ENCODE results near the gene GSS.
"Not testable (repeated sequence)": the region's sequence is repeated elsewhere in the genome, so short reads cannot be mapped to it uniquely, and the experiment has no call there.

GSS gene

DNA sequence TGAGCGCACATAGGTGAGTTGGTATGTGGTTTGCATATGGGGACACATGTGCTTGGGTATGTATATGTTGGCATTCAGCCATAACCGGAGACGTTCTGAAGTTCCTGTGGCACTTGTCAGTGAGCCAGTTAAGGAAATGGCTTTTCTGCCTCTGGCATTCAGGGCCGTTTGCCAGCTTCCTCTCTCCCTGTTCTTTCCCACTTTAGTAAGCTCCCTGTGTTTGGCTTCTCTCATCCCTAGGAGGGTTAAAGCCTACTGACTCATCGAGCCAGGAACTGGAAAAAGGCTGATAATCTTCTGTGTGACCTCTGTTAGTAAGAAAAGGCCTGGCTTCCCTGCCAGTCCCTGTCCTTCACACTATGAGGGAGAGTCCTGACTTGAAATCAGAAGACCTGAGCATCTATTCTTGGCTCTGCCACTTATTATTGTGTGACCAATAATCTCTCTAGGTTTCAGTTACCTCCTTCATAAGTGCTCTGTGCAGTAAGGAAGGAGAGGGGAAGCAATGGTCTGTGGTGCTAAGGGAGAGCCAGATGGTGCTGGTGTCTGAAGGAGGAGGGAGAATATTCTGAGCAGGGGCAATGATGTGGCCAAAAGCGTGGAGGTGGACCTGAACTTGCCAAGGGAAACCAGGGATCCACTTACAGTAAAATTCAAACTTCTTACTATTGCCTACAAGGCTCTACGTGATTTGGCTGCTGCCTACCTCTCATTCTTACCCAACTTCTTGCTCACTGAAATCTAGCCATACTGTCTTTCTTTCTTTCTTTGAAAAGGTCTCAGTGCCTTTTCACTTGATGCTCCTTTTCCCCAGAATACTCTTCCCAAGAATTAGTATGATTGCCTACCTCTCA, 47.8 kb downstream of the GSS start:
- no peak for DNase-seq (ENCODE audit: low read depth)

DNA sequence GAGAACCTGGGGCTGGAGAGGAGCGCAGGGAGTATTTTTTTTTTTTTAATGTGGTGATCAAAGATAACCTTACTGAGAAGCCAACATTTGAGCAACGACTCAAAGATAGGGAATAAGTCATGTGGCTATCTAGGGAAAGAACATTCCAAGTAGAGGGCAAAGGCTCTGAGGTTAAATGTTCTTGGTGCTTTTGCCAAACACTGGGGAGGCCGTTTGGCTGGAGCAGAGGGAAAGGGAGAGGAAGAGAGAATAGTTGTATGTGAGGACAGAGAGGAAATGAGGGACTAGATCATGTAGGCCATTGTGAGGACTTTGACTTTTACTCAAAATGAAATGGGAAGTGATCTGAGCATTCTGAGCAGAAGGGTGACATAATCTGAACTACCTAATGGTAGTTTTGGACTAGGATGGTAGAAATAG, 51.4 kb downstream of the GSS start:
- no peak for DNase-seq (ENCODE audit: low read depth)

DNA sequence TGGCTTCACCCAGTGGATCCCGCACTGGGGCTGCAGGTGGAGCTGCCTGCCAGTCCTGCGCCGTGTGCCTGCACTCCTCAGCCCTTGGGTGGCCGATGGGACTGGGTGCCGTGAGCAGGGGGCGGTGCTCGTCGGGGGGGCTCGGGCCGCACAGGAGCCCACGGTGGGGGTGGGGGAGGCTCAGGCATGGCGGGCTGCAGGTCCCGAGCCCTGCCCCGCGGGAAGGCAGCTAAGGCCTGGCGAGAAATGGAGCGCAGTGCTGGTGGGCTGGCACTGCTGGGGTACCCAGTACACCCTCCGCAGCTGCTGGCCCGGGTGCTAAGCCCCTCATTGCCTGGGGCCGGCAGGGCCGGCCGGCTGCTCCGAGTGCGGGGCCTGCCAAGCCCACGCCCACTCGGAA, 56.9 kb downstream of the GSS start:
- DNase-seq (ENCODE audit: low read depth) = not testable (repeated sequence)

- DNase-seq (ENCODE audit: low read depth) = not testable (repeated sequence)
These were observed 57.5 kb downstream of the GSS start for GRCh38 chr20:34898129-34898528.

DNA sequence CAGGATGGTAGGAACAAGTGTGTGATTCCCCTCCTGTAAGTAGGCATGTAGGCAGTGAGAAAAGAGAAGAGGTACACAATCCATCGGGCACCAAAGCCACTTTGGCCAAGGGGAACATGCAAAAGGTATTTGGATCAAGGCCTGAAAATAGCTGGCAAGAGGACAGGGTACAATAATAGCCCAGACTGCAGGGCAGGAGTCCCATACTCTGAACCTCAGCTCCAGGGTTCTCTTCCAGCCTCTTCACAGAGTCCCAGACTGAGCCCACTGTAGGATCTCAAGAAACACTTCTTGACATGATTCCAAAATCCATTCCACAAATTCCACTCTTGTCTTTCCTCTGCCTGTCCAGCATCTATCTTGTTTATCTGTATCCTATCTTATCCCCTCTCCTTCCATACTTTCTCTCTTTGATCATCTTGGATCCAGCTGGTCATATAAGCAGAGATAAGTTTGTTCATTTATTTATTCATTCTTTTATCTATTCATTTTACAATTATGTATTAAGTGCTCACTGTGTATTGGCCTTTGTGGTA, 59.5 kb downstream of the GSS start:
- DNase-seq (ENCODE audit: low read depth) = no peak

DNA sequence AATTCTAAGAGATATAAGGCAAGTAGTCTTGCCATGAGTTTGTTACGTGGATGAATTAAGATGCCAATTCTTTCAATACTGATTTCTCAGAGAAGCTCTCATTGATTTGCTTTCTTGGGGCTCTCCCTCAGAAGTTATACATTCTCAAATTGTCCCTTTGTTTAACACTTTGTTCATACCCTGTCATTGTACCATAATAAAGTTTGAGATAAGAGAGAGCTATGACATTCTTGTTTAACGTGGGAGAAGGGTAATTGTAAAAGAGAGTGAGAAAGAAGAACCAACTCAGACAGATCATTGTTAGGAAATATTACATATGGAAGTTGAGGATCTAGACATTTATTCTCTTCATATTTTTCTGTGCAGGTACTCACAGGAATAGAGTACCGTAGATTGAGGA, 60.1 kb downstream of the GSS start:
- no peak for DNase-seq (ENCODE audit: low read depth)

DNA sequence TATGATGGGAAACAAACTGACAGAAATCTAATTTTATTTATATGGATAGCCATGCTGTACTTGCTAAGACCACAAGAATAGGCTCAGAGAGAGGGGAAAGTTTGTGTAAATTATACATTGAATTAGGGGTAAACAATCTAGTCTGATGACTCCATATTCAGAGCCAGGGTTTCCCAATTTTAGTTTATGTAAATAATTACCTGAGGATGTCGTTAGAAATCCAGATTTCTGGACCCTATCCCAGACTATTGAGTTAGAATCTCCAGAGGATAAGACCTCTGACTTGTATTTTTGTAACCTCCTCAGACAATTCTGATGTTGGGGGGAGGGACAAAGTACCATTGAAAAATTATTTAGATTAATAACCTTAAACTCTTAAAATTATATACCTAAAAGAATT, 60.9 kb downstream of the GSS start:
- no peak for DNase-seq (ENCODE audit: low read depth)

GRCh38 chr20:34892671-34893070, 62.9 kb downstream of the GSS start:
- DNase-seq (ENCODE audit: low read depth) = no peak

GRCh38 chr20:34891166-34892062, 64.2 kb downstream of the GSS start:
- DNase-seq (ENCODE audit: low read depth) = no peak

- DNase-seq (ENCODE audit: low read depth) = no peak
These were observed 67.1 kb downstream of the GSS start for GRCh38 chr20:34888468-34888867.

DNA sequence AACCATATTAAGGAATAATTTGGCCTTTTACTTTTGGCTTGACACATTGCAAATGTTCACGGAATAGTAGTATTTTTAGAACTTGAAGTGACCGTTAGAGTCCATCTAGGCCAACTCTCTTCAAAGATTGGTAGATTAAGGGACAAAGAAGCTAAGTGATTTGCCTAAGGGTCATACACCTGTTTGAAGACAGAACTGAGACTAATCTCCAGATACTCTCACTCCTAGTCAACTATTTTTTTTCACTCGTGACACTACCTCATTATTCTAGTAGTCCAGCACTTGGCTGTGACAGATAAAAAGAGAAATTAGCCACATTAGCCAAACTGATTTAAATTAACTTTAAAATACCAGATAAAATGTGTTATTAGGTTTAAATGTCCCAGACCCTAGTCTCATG, 68.6 kb downstream of the GSS start:
- DNase-seq (ENCODE audit: low read depth) = no peak

GRCh38 chr20:34886122-34886521, 69.5 kb downstream of the GSS start:
- no peak for DNase-seq (ENCODE audit: low read depth)

GRCh38 chr20:34884260-34884659, 71.3 kb downstream of the GSS start:
- DNase-seq (ENCODE audit: low read depth) = no peak

DNA sequence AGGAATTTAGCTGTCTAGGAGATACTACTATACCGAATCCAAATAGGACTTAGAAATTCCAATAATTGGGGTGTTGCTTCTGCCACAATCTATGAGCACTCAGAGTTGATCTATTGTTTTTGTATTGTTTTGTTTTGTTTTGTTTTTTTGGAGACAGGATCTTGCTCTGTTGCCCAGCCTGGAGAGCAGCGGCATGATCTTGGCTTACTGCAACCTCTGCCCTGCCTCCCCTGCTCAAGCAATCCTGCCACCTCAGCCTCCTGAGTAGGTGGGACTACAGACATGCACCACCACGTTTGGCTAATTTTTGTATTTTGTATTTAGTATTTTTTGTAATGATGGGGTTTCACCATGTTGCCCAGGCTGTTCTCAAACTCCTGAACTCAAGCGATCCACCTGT, 71.8 kb downstream of the GSS start:
- DNase-seq (ENCODE audit: low read depth) = no peak

DNA sequence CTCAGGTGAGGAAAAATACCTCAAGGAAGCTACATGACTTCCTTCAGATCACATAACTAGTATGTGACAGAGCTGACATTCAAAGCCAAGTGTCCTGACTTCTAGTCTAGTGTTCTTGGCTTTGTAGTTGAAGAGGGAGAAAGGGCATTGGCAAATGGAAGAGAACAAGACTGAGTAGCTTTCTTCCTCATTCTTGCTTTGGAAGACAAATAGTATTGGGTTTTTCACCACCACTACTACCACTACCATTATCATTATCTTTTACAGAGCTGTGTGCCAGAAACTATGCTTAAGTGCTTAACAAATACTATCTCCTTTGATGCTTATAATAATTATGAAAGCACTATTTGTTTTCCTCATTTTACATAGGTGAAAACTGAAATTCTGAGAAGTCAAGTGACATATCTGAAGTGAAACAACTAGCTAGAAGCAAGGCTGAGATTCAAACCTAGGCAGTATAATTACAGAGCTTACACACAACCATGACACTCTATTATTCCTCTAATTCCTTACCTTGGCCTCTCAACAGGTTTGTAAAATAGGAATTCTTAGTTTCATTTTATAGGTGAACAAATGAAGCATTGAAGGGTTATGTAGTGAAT, 72.4 kb downstream of the GSS start:
- DNase-seq (ENCODE audit: low read depth) = no peak

DNA sequence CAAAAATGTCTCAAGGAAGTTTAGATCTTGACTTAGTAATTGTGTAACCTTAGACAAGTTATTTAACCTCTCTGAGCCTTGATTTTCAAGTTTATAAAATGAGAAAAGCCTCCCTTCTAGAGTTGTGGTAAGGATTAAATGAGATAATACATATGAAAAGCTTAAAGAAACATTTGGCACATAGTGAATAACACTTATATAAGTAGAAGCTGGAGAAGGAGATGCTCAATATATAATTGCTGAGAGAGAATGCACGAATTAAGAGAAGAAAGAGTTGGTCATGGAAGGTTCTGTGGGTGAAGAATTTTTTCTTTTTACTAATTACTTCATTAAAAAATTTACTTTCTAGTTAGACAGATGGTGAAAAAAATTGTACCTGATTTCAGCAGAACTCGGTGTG, 73.9 kb downstream of the GSS start:
- DNase-seq (ENCODE audit: low read depth) = no peak

DNA sequence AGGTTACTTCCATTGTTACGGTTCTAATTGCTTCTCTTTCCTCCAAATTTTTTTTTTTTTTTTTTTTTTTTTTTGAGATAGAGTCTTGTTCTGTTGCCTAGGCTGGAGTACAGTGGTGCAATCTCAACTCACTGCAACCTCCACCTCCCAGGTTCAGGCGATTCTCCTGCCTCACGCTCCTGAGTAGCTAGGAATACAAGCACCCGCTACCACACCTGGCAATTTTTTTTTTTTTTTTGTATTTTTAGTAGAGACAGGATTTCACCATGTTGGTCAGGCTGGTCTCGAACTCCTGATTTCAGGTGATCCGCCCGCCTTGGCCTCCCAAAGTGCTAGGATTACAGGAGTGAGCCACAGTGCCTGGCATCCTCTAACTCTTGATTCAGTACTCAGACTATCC, 74.6 kb downstream of the GSS start:
- not testable (repeated sequence) for DNase-seq (ENCODE audit: low read depth)

- no peak for DNase-seq (ENCODE audit: low read depth)
These were observed 75.3 kb downstream of the GSS start for GRCh38 chr20:34880215-34880850.

Measured in activated T-cell treated with anti-CD3 and anti-CD28 coated beads for 24 hours (primary cell).